Prostate gland (tissue), 2 donors: ENCODE measurements around the gene RAB4A.

ENCODE experiments used
- POLR2A ChIP-seq: fragments of 450-650 bp; IDR thresholded peaks from one replicate; pipeline ENCODE4 v1.6.1; 2016; ENCODE audit warnings: antibody characterized with exemption, mild to moderate bottlenecking
- TF ChIP-seq, protein P1 (sequence below), 4 experiments: fragments of 200-600 bp in 2 of 4; fragments of 450-650 bp in 2 of 4; sonication (generic) in 2 of 4; IDR thresholded peaks; 1 replicate in 3 of 4; 2 replicates in 1 of 4; pipeline ENCODE4 v1.5.1; 2016 to 2019; ENCODE audit warnings: antibody characterized with exemption in 4 of 4, mild to moderate bottlenecking in 2 of 4, moderate library complexity in 2 of 4

DNA sequence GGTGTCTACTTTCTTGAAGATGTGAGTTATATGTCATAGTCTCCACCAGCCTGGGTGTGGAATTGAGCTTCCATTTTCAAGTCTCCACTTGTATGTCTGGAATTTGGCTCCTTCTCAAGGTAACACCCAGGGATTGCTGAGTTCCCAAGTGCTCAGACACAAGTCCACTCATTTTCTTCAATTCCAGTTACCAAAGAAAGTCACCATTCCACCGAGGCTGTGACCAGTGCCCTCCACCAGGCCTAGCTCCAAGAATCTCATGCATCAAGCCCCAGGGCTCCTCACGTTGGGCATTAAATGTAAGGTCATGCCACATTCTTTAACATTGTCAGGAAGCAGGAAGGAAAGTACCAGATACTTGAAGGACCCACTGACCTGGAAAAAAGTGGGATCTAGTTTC, 2.4 kb upstream of the RAB4A start:
- TF ChIP-seq, protein P1, sequence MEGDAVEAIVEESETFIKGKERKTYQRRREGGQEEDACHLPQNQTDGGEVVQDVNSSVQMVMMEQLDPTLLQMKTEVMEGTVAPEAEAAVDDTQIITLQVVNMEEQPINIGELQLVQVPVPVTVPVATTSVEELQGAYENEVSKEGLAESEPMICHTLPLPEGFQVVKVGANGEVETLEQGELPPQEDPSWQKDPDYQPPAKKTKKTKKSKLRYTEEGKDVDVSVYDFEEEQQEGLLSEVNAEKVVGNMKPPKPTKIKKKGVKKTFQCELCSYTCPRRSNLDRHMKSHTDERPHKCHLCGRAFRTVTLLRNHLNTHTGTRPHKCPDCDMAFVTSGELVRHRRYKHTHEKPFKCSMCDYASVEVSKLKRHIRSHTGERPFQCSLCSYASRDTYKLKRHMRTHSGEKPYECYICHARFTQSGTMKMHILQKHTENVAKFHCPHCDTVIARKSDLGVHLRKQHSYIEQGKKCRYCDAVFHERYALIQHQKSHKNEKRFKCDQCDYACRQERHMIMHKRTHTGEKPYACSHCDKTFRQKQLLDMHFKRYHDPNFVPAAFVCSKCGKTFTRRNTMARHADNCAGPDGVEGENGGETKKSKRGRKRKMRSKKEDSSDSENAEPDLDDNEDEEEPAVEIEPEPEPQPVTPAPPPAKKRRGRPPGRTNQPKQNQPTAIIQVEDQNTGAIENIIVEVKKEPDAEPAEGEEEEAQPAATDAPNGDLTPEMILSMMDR (IDR thresholded peaks at IDR 0.05) = no peak
- no peak for TF ChIP-seq POLR2A
